ENCODE measurements around the gene LHFPL2.

The LHFPL2 gene

DNA sequence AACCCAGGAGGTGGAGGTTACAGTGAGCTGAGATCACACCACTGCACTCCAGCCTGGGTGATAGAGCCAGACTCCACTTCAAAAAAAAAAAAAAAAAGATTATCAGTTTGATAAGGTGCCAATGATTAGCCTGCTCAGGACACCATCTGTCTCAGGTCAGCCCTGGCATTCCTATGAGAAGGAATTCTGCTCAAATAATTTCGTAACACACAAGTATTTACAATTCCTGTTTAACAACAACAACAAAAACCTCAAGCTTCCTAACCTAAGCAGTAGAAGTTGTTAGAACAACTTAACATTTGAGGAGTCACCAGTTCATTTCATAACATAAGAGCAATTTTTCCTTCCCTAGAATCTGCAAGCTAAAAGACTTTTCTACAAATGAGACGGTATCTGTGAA, 85.0 kb downstream of the LHFPL2 start:
- H3K27ac ChIP-seq = no peak overlapping the region
- TF ChIP-seq, protein P1, sequence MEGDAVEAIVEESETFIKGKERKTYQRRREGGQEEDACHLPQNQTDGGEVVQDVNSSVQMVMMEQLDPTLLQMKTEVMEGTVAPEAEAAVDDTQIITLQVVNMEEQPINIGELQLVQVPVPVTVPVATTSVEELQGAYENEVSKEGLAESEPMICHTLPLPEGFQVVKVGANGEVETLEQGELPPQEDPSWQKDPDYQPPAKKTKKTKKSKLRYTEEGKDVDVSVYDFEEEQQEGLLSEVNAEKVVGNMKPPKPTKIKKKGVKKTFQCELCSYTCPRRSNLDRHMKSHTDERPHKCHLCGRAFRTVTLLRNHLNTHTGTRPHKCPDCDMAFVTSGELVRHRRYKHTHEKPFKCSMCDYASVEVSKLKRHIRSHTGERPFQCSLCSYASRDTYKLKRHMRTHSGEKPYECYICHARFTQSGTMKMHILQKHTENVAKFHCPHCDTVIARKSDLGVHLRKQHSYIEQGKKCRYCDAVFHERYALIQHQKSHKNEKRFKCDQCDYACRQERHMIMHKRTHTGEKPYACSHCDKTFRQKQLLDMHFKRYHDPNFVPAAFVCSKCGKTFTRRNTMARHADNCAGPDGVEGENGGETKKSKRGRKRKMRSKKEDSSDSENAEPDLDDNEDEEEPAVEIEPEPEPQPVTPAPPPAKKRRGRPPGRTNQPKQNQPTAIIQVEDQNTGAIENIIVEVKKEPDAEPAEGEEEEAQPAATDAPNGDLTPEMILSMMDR (conservative IDR thresholded peaks at IDR 0.05) = no peak

DNA sequence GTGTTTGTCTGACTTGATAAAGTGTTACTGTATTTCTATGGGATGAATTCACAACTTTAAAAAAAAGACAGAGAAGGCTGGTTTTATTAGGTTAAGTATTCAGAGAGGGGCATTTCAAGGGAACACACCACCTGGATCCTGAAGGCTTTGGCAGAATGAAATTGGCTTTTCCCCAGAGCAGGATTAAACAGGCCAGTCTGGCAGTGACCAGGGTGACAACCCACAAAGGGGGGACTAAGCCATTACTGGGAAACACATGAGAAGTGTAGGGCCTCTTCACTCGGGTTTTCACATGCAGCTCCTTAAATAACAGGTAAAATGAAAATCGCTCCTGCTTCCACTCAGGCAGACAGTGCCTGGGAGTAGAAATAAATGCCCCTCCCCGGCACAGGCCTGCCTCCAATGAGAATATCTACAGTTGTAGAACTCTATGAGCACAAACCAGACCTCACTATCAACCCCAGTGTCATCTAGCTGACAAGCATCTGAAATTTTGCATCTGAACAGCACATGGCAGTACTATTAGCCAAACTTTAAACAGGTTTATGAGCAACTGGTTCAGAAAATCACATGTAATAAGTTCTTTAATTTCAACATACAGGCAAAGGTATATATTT, 85.8 kb downstream of the LHFPL2 start:
- TF ChIP-seq, protein P1 (conservative IDR thresholded peaks at IDR 0.05) = no peak
- H3K27ac ChIP-seq = no peak overlapping the region

DNA sequence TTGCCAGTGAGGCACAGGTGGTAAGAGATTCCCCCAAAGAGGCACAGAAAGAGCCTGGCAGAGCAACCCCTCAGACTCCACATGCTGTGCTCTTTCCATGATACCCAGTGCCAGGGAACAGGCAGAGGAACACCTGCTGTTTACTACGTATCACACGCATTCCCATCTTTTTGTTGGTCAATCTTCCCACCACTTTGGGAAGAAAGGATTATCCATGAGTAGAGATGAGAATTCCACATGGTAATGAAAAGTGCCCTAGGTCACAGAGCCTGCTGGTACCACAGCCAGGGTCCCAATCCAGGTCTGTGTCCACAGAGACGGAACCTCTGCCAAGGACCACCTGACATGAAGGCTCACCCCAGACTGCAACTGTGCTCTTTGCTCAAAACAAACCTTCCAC, 86.6 kb downstream of the LHFPL2 start:
- H3K27ac ChIP-seq = no peak overlapping the region
- TF ChIP-seq, protein P1 (conservative IDR thresholded peaks at IDR 0.05) = no peak

DNA sequence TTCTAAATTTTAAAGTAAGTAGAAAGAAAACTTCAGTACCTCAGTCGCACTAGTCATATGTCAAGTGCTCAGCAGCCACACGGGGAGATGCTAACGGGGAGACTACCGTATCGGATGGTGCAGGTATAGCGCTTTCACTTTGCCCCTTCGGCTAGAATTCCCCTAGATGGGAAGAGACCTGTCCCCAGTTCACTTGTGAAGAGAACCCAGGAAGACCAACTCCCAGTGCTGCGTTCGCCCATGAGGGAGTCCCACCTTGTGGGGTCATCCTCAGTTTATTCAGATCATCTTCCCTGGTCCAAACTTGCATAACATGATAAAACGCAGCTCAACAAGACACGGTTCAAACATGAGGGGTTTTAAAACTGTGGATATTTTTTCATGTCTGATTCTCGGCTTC, 87.3 kb downstream of the LHFPL2 start:
- H3K27ac ChIP-seq = no peak overlapping the region
- TF ChIP-seq, protein P1 (conservative IDR thresholded peaks at IDR 0.05) = no peak

DNA sequence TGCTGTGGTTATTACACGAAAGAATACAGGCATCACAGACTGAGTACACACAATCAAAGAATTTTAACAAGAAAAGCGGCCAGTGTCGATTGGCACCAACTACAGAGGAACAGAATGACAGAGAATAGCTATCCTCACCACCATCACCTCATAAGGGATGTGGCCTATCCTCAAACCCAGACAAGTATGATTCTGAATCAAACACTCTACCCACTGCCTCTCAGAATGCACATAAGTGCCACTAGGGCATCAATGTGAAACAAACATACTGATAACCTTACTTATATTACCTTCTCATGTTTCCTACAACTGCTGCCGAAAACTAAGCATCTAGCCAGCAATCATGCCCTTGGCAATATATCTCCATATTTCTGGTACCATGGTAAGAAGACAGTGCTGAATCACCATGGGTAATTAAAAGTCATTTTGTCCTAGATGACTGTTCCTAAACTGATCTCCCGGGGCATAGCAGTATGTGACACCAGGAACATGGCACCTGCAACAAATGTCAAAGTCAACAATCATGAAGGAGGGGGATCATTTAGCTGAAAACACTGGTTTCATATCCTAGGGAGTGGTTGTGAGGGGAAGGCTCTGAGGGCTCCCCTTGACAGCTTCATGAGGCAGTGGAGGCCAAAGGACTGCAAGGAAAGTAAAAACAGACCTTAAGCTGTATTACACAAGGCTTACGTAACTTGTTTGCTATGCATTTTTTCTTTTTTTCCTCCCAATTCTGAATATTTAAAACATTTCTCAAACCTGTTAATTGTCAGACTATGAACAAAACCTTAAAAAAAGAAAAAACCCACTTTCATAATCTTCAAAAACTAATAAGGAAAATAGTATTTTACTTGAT, 88.3 kb downstream of the LHFPL2 start:
- TF ChIP-seq, protein P1 (conservative IDR thresholded peaks at IDR 0.05) = no peak
- H3K27ac ChIP-seq = no peak overlapping the region

DNA sequence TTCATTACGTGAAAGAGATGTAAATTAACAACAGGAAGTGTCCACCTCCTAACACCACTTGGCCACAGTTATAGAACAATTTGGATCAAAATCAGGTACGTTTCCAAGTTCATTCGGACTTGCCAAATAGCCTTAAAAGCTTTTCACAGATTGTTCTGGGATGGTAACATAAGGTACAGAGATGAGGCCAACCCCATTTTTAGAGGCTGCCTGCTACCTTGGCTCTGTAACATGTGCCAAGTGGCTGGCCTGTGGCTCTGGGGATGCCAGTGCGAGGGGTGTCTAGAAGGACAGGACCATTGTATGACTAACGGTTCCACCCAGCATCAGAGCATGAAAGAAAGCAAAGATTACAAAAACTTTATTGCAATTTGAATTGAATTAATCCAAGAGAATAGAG, 91.0 kb downstream of the LHFPL2 start:
- TF ChIP-seq, protein P1 (conservative IDR thresholded peaks at IDR 0.05) = no peak

DNA sequence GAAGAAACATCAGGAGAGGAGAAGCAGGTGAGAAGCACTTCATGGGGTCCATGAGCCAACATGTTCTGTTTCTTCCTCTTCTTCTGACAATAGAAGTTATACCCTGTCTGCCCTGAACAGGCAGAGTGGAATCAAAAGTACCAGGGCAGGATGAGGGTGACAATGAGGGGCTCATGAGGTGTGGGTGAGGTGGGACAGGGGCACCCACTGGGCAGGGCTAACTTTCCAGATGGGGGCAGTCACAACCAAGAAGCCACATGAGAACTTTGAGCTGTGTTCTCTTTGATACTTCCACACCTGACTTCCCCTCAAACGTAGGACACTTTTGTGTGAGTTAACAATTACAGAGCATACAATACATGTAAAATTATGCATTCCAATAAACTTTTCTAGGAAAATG, 92.7 kb downstream of the LHFPL2 start:
- H3K27ac ChIP-seq = no peak overlapping the region
- TF ChIP-seq, protein P1 (conservative IDR thresholded peaks at IDR 0.05) = no peak

More for the DNA sequence above, 91.0 kb downstream of the LHFPL2 start:
- no peak overlapping the region for H3K27ac ChIP-seq

All from VCaP (cell line).